HG03457 (cell line): Measurements from ENCODE around the gene LAMA4.

ENCODE experiments used
- ATAC-seq: cut with Tn5 transposase; IDR thresholded peaks from one replicate; pipeline ENCODE4 v1.9.1; 2021; ENCODE audit warnings: moderate number of reproducible peaks; ENCODE audit not compliant: unreplicated experiment

Gene LAMA4

DNA sequence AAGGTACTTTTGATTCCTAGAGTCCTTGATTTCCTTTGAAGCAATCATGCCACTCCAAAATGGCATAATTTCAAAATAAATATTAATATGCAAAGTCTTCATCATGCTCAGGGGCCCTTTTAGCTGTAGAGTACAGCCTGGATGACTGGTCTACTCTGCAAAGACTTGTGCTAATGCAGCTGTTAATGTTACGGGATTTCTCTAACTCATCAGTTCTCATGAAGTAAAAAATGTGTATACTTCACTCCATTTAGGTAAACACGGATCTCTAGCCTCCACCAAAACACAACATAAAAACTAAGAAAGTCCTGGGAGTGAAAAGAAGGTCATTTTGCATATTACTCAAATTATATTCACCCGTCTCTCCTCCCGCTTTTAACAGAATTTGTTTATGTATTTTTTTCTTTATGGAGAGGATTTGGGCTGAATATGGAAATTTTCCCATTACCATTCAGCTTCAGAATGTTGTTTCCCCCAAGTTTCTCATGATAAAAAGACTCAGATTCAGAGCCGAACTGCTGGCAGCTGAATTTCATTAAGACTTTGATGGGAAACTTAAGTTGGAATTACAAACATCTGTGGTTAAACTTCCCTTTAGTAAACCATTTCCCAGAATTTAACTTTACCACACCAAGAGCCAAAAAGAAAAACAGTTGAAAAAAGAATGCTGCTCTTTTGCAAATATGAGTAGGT lies 8.7 kb downstream of the LAMA4 start:
- no peak for ATAC-seq

DNA sequence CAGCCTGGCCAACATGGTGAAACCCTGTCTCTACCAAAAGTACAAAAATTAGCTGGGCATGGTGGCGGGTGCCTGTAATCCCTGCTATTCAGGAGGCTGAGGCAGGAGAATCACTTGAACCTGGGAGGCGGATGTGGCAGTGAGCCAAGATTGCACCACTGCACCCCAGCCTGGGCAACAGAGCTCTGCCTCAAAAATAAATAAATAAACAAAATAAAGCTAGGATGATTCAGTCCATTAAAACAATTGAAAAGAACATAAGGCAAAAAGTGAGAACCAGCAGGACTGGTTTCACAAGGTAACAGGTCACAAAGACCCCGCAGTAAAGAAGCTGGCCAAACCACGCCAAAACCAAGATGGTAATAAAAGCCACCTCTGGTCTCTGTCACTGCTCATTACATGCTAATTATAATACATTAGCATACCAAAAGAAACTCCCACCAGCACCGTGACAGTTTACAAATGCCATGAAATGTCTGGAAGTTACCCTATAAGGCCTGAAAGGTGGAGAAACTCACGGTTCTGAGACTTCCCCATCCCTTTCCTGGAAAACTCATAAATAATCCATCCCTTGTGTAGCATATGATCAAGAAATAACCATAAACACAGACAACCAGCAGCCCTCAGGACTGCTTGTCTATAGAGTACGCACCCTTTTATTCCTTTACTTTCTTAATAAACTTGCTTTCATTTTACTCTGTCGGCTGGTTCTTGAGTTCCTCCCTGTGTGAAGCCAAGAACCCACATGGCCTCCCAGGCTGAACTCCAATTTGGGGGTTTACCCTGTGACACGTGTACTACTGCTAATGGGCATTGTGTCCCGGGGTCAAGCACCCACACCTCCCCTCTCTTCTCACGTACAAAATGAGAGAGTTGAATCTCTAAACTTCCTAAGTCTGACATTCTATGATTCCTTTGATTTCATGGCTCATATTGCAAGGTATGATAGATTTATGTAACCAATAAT lies 10.2 kb downstream of the LAMA4 start:
- no peak for ATAC-seq

DNA sequence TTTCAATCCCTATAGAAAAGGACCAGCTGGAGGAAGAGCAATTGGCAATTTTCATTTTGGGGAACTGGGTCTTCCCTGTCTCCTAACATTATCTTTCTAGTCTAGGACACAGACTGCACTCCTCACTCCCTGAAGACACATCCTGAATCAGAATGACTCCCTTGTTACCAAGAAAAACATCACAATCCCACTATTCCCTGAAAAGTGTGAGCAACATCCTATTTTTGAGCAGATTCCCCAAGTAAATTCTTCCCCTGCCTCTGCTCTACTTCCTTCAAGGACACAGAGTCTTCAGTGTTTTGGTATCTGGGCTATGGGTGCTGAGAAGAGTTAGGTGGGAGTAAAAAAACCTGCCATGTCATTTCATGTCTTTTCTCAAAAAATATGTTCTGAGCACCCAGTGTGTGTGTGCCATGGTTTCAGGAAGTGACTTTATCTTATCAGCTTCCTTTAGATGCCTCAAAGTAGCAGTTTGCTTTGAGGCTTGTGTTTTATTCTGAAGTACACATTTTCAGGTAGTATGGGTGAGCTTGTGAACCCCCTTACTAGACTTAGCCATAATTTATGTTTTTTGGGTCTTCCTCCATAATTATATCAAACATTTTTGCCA lies 12.4 kb downstream of the LAMA4 start:
- no peak for ATAC-seq

DNA sequence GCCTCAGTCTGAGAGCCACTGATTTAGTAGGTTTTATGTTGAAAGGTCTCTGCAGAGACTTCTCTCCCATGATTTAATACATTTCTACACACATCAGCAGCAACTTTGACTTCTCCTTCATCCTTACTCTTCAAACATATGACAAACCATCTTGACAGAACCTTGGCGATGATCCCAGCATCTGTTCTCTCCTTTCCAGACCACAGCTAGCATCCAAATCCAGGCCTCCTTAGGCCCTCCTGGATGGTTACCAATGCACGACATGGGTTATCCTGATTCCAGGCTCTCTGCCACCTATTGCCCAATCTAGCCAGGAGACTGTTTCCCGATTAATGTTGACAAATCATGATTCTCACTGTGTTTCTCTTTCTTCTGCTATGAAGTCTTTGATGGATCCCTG lies 16.8 kb downstream of the LAMA4 start:
- no peak for ATAC-seq

DNA sequence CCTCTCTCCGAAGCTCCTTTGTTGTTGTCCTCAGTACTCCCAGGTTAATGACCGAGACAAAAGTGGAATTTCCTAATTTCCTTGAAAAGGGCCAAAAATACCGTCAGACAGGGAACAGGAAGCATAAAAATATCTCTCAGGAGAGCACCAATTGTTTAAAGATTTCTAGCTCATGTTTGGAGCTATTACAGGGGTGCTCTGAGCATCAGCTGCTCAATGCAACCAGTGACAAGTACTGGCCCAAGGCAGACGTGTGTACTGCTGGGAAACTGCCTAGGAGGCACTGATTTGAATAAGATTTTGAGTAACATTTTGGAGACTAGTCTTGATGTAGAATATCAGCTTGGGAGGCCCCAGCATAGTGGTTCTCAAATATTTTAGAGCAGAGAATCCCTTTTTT lies 17.3 kb downstream of the LAMA4 start:
- ATAC-seq = no peak

DNA sequence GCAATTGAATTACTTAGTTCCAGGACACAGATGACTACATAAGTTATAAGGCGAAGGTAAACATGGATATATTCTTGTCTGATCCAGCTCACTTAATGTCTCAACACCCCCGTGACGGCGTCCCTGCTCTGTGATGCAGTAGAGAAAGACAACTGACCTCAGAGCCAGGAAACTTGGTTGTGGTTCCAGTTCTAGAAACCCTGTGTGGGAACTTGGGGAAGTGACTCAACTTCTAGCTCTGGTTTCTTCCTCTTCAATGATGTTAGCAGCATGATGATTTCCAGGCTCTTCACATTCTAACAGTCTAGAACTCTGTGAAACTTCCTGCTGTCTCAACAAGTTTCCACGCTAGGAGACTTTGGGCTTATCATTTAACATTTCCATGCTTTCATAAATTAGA lies 18.4 kb downstream of the LAMA4 start:
- no peak for ATAC-seq

DNA sequence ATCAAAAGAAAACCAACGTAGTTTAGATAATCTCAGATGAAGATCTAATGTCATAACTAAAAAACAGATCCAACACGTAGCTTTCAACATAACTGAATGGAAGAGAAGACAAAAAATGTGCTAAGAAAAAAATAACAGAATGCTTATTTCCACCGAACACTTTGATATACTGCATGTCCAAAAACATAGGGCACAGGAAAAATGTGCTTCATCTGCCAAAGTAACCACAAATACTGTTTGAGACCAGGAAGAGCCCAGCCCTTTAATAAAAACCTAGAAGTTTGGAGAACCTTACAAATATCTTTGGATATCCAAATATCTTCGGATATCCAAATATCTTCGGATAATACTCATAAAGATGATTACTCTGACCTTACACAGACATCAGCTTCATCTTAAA lies 19.8 kb downstream of the LAMA4 start:
- no peak for ATAC-seq

DNA sequence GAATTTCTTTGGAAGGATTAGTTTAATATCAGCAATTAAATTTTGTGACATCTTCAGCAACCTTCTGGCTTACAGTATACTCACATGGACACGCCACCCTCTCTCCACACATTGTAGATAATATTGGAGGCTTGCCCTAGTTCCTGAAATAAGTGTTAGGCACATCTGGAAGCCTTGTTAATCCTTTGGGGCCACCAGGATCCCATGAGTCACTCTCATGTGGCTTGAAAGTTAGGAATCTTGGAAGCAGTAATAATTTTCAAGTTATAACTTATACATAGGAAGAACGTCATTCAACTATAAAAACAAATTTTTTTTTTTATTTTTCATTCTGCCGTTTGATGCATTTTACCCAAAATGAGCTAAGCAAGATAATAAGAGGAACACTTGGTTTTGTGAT lies 20.5 kb downstream of the LAMA4 start:
- ATAC-seq = no peak

DNA sequence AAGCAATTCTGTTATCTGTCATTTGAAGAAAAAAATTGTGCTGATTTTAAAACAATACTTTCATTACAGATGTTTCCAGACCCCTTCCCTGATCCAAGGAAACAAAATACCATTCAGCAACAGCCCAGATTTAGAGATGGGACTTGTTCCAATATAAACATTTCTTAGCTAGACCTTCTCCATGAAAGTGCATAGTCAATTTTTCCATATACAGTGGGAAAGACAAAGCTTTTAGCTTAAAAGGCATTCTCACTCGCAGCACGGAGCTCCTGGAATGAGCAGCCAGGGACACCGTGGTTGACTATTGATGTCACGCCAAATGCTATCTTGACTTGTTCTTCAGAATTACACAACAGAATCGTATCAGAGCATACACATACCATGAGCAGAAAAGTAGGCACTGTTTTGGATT lies 21.5 kb downstream of the LAMA4 start:
- ATAC-seq = no peak

DNA sequence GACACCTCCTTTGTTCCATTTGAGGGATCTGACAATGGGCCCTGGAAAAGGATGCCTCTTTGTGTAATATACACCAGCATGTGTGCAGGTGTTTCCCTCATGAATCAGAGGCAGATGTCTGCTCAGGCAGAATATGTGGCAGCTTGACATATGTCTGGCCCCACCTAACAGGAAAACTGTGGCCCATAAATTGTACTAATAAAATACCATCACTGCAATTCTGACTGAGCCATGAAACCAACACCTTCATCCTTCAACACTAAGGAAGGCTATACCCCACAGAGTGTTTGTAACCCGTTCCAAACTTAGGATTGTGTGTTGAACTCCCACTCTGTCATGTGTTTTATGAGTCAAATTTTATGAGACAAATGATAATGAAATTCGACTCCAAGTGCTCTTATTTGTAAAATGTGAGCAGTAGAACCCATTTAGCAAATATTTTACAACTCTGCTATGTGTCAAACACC lies 22.7 kb downstream of the LAMA4 start:
- ATAC-seq = no peak

DNA sequence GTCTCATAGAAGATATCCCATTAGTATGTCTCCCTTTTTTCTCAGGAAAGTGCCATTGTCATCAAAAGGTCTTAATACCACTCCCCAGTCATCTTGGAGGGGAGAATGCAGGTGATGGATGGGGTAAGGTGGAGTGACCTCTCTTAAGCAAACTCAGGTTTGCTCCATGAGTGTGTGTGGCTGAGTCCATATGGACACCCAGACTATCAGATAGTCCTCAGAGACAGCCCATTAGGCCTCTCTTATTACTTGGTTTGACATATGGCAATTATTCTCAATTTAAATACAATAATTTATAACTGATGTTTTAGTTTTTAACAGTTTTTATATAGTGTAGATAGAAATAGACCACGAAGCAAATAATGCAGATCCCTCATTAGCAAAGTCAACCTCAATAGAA lies 23.2 kb downstream of the LAMA4 start:
- ATAC-seq = no peak

DNA sequence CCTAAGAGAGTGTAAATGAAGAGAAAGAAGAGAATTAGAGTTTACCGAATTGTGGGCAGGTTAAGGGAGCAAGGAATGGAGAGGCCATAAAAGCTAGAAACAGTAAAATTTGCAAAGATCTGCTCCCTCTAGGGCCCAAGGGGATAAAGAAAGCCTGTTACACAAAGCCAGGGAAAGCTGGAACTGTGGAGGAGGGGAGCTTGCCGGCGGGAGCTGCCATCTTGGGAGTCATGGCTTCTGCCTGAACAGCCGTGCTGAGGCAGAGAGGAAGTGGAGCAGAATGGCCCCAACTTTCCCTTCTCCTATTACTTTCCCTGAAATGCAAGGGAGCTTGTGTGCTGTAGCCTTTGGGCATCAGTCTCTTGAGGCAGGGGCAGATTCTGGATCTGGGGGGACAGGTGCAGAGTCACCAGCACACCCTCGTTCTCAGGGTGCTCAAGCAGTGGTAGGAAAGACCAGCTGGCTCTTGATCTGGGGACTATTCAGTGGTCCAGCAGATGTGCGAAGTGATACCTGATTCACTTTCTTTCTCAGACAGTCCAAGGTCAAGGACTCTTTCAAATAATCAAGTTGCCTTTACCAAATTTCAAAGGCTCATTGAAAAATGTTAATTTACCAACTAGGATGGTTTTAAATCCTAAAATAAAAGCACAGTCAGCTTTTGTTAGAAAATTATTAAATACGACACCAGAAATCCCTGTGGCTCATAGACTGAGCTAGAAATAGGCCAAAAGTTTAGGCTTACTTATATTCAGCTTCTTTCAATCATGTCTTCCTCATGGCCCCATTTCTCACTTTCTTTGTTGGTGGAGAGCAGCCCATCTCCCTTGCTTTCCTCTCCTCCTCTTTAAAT lies 25.7 kb downstream of the LAMA4 start:
- no peak for ATAC-seq

DNA sequence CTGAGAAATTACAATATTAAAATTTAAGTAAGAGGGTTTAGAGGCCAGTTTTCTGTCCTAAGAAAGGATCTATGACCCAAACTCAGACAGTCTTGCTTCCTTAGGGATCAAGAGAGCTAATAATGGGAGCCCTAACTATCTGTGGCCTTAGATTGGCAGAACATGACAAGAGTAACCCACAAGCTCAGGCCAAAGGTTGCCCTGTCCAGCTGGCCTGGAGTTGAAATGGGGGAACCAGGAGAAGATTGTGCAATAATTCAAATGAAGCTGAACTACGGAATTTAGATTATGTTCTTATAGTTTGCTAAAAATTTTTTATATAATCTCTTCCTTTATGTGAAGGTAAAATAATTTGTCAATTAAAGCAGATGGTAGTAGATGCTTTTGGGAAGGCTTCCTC lies 26.4 kb downstream of the LAMA4 start:
- no peak for ATAC-seq

DNA sequence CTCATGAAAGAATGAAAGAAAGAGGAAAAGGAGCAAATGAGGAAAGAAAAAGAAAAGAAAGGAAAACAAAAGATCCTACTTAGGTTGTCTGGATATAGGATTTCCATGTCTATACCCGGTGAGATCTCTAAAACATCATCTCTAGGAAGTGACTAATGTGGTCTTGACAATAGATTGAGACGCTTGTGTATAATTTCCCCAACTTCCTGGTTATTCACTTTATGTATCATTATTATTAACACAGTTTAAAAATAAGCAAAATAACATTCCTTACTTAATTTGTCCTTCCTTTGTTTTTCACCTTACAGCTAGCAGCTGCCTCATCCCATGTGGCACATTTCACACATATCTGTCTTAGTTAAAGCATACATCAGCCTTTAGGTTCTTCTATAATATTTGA lies 27.0 kb downstream of the LAMA4 start:
- ATAC-seq = no peak

DNA sequence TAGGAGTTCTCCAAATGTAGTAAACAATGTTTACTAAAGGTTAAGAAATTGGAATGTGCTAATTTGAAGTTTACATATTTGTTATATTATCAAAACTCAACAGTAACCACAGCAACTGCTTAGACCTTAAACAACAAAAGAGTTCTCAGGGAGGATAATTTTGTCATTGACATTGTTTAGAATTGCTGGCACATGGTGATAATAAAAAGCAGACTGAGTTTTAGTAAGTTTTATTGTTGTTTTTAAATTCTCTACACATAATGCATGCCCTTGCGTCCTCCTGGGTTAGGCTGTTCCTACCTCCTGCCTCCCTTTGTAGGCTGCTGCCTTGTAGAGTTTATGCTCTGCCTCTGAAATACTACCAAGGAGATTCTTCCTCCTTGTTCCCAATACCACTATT lies 28.7 kb downstream of the LAMA4 start:
- no peak for ATAC-seq

DNA sequence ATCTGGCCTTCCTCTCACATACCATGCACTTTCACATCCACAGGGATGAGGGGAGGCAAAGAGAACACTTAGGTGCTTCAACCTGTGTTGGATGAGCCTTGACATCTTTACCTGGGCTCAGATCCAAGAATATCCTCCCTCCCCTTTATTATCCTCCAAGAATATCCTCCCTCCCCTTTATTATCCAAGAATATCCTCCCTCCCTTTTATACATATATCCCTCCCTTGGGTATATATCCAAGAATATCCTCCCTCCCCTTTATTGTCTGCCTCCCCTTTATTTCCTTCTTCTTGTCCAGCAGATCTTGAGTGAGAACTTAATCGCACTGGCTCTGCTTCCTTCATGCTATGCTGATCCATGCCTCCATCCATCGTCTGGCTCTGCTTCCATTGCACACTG lies 30.3 kb downstream of the LAMA4 start:
- no peak for ATAC-seq

DNA sequence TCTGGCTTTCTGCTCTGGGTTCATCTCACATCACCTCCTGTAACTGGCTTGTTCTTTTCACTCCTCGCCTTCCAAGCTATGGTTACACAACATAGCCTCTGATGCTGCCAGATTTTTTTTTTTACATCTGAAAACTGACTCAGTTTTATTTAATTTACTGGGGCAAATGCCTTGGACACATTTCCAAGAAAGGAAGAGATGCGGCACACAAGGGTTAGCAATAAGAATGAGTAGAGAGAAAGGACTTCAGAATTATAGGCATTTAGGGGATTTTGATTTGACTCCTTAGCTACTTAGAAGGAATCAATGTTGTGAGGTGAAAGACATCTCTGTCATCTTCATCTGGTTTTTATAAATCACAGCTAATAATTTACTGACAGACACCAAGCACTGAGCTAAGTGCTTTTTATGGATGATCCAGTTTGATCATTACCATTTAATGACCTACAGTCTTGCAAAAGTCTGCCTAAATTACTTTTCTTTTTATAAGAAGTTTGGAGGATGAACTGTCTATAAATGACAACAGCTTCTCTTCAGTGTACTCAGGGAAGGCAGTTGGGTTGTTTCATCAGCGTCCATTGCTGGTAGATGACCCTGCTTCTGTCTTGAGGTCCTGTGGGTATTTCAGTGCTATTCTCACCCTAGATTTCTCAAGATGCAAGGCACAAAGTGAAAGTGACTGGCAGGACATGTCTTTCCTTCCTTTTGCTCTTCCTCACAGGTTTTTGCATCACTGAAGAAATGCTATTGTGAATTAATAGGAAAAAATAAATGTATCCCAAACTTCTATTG lies 31.1 kb downstream of the LAMA4 start:
- ATAC-seq = no peak

DNA sequence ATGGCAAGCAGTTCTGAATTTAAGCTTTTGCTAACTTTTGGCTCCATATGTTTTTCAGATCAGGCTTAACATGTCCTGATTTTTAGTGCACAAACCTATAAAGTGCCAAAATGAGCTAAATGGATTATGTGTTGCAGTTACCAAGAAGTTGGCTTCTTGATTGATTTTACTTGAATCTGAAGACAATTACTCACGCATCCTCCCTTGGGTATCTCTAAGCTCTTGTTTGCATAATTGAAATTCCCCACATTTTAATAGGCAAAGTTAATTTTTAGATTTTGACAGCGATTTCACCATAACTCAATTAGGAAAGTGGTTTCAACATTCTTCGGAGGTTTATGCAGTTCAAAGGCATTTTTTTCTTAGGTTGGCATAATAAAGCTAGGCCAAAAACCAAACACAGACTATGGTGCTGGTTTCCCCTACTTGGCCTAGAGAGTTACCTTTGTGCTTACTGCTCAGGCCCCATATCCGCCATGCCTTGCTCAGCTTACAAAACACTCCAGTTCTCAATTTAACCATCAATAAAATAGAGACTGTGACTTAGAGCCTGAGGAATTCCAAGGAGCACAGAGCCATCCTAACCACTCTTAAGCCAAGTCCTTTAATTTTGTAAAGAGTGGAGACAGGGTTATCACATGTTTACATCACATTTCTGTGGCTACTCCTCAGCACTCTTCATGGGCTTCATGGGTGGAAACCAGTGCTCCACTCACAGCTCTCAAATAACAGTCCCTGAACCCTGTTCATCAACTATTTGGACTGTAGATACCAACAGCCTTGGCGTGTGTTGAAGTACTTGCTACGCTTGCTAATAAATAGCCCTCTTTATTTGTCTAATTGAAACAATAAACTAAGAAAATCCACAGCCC lies 32.1 kb downstream of the LAMA4 start:
- ATAC-seq = no peak

DNA sequence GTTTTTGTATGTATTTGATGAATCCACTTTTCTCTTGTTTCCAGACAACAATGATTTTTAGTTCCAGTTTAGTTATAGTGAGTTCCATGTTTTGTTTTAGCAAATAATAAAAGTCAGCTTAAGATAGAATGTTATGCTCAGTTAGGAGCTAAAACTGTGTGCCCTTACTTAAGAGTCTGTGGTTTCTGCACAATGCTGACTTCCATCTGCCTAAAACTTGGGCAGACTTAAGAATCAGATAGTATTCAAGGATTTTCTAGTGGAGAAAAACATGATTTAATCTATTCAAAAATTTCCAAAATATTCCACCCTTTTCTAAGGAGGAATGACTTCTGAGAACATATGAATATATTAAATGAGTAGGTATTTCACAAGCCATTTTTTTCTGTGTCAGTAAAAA lies 32.8 kb downstream of the LAMA4 start:
- no peak for ATAC-seq
